NT2/D1 (cell line): ENCODE data around the gene DEF6.

Experiments used
- YY1 ChIP-seq: IDR thresholded peaks from 2 replicates; pipeline ENCODE4 v1.6.1; 2011; ENCODE audit not compliant: insufficient read length, insufficient read depth
- ZNF274 ChIP-seq: IDR thresholded peaks from 2 replicates; pipeline ENCODE4 v1.6.1; 2011; ENCODE audit warnings: mild to moderate bottlenecking, low read depth, low read length

- no peak for TF ChIP-seq YY1
- no peak for TF ChIP-seq ZNF274
Observed at GRCh38 chr6:35305117-35305516, 7.5 kb downstream of the DEF6 start.
